Vagina (tissue), 2 donors: ENCODE data around the gene EPHA10.

Experiments used
- CTCF ChIP-seq, 3 experiments: fragments of 450-650 bp in 2 of 3; fragments of 200-600 bp in 1 of 3; sonication (generic) in 1 of 3; IDR thresholded peaks; one replicate each; pipeline ENCODE4 v1.5.1; 2017 to 2019; ENCODE audit warnings: antibody characterized with exemption in 3 of 3, mild to moderate bottlenecking in 2 of 3, moderate library complexity in 2 of 3
- POLR2AphosphoS5 ChIP-seq, 2 donors: sonication (generic); formaldehyde crosslinking; IDR thresholded peaks; one replicate each; pipeline ENCODE4 v1.9.0; 2017; ENCODE audit warnings: antibody characterized with exemption in 2 of 2, mild to moderate bottlenecking in 2 of 2, low read depth in 1 of 2; ENCODE audit not compliant: insufficient read depth in 1 of 2

DNA sequence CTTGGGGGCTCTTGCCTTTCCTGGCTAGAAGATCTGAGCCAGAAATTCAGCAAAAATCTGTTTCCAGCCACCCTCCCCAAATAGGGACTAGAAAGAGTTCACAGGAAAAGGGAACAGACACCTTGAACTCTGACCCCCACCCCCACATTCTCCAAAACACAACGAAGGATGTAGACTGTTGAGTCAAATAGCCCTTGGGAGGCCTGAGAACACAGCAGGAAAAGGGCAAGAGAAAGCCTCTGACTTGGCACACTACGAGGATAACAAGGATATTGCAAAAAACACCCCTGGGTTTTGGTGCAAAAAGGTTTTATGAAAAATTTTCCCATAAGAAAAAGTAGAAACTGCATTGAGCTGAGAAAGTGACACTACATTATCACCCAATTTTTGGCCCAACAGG, 45.0 kb upstream of the EPHA10 start:
- TF ChIP-seq CTCF (IDR thresholded peaks at IDR 0.05) (no peak), POLR2AphosphoS5 (IDR thresholded peaks at IDR 0.05; ENCODE audit: insufficient read depth in 1 of 2, low read depth in 1 of 2) (no peak)
